Measurements from ENCODE around the gene THRB.

Gene THRB

DNA sequence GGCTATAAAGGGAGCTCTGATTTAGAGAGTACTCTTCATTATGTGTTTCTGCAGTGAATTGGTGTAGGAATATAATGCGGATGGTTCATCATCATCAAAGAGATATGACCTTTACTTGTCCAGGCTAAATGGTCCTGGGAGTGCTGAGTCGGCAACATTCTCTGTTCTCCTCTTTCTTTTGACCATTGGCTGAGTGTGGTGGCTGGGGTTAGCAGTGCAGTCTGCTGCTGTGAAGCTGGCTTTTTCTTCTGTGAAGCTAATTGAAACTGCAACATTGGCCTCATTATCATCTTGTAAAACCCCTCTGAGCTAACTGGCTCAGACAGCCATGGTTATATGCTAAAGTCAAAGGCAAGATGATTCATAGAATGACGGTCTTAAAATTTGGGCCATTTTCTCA lies 83.8 kb downstream of the THRB start:
- no peak for DNase-seq
- Mint-ChIP-seq H3K27me3 (ENCODE audit: low read depth, poor library complexity) (no peaks in the 10 kb centered on the region), H3K36me3 (ENCODE audit: low read depth) (no peaks in the 10 kb centered on the region), H3K4me1 (no peaks in the 10 kb centered on the region), H3K27ac (no peak overlapping the region), H3K9me3 (no peaks in the 10 kb centered on the region), H3K4me3 (no peak overlapping the region)
- TF ChIP-seq, protein P1, sequence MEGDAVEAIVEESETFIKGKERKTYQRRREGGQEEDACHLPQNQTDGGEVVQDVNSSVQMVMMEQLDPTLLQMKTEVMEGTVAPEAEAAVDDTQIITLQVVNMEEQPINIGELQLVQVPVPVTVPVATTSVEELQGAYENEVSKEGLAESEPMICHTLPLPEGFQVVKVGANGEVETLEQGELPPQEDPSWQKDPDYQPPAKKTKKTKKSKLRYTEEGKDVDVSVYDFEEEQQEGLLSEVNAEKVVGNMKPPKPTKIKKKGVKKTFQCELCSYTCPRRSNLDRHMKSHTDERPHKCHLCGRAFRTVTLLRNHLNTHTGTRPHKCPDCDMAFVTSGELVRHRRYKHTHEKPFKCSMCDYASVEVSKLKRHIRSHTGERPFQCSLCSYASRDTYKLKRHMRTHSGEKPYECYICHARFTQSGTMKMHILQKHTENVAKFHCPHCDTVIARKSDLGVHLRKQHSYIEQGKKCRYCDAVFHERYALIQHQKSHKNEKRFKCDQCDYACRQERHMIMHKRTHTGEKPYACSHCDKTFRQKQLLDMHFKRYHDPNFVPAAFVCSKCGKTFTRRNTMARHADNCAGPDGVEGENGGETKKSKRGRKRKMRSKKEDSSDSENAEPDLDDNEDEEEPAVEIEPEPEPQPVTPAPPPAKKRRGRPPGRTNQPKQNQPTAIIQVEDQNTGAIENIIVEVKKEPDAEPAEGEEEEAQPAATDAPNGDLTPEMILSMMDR (IDR thresholded peaks at IDR 0.05) = no peak

DNA sequence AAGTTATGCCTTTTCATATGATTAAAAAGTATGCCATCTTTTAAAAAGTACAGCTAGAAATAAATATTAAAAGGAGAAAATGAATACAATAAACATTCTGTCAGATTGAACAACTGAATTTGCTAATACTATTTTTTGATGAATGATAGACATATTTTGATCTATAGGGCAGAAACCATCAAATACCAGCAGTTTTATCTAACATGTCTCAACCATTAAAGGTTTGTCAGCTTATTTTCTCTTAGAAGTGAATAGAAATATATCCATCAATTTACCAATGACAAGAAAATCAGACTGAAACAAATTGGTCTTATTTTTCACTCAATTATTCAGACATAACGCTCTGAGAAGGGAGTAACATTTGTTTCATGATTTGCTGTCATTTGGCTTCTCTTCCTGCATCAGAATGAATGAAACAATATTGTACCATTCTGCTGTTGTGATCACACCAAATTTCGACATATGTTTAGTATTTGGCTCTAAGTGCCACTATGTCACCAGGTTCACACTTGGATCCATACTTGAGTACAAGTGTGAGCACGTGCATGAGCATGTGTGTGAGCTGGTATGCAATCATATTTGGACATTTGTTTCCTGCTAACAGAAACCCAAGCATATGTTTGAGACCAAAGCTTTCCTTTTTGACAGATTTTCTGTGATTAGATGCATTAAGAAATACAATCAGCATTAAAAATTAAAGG lies 86.5 kb downstream of the THRB start:
- TF ChIP-seq, protein P1 (IDR thresholded peaks at IDR 0.05) = no peak
- Mint-ChIP-seq H3K9me3 (peaks cover 11% of the 10 kb centered on the region), H3K36me3 (ENCODE audit: low read depth) (no peaks in the 10 kb centered on the region), H3K4me1 (no peaks in the 10 kb centered on the region), H3K4me3 (no peak overlapping the region), H3K27ac (no peak overlapping the region), H3K27me3 (ENCODE audit: low read depth, poor library complexity) (no peaks in the 10 kb centered on the region)
- DNase-seq = no peak

GRCh38 chr3:24406900-24407299 lies 87.8 kb downstream of the THRB start:
- H3K27ac Mint-ChIP-seq = no peak overlapping the region
- TF ChIP-seq, protein P1 (IDR thresholded peaks at IDR 0.05) = no peak
- no peak overlapping the region for H3K4me3 Mint-ChIP-seq
- no peak for DNase-seq
- no peaks in the 10 kb centered on the region for H3K36me3 Mint-ChIP-seq (ENCODE audit: low read depth)
- no peaks in the 10 kb centered on the region for H3K4me1 Mint-ChIP-seq
- H3K27me3 Mint-ChIP-seq (ENCODE audit: low read depth, poor library complexity) = no peaks in the 10 kb centered on the region
- peaks cover 11% of the 10 kb centered on the region for H3K9me3 Mint-ChIP-seq

DNA sequence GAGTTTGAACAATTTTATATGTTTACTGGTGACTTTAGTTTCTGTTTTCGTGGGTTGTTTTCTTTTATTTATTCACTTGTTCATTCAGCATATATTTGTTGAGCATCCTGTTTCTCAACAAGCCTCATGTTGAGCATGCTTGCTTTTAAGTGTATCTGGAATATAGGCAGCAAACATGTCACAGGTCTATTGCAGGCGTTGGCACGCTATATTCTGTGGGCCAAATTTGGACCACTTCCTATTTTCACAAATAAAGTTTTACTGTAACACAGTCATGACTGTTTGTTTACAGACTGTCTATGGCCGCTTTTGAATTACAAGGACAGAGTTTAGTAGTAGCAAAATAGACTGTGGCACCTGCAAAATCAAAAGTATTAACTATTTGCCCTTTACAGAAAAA lies 89.6 kb downstream of the THRB start:
- H3K4me3 Mint-ChIP-seq = no peak overlapping the region
- H3K36me3 Mint-ChIP-seq (ENCODE audit: low read depth) = no peaks in the 10 kb centered on the region
- peaks cover 4% of the 10 kb centered on the region for H3K4me1 Mint-ChIP-seq
- H3K9me3 Mint-ChIP-seq = peaks cover 11% of the 10 kb centered on the region
- H3K27ac Mint-ChIP-seq = no peak overlapping the region
- TF ChIP-seq, protein P1 (IDR thresholded peaks at IDR 0.05) = no peak
- H3K27me3 Mint-ChIP-seq (ENCODE audit: low read depth, poor library complexity) = peaks cover 3% of the 10 kb centered on the region
- no peak for DNase-seq

- DNase-seq = no peak
- H3K9me3 Mint-ChIP-seq = peaks cover 11% of the 10 kb centered on the region
- no peak overlapping the region for H3K4me3 Mint-ChIP-seq
- no peak overlapping the region for H3K27ac Mint-ChIP-seq
- peaks cover 3% of the 10 kb centered on the region for H3K27me3 Mint-ChIP-seq (ENCODE audit: low read depth, poor library complexity)
- H3K36me3 Mint-ChIP-seq (ENCODE audit: low read depth) = no peaks in the 10 kb centered on the region
- TF ChIP-seq, protein P1 (IDR thresholded peaks at IDR 0.05) = no peak
- peaks cover 4% of the 10 kb centered on the region for H3K4me1 Mint-ChIP-seq
Observed at GRCh38 chr3:24401811-24402185, 92.9 kb downstream of the THRB start.
